GM19468 (cell line): ENCODE results near the gene CYP2B6.
"Not testable (repeated sequence)": the region's sequence is repeated elsewhere in the genome, so short reads cannot be mapped to it uniquely, and the experiment has no call there.

Source experiments
- ATAC-seq: cut with Tn5 transposase; IDR thresholded peaks from one replicate; pipeline ENCODE4 v1.9.1; 2021; ENCODE audit warnings: mild to moderate bottlenecking, moderate library complexity, moderate number of reproducible peaks; ENCODE audit not compliant: unreplicated experiment; ENCODE audit errors: extremely low read depth

The CYP2B6 gene

DNA sequence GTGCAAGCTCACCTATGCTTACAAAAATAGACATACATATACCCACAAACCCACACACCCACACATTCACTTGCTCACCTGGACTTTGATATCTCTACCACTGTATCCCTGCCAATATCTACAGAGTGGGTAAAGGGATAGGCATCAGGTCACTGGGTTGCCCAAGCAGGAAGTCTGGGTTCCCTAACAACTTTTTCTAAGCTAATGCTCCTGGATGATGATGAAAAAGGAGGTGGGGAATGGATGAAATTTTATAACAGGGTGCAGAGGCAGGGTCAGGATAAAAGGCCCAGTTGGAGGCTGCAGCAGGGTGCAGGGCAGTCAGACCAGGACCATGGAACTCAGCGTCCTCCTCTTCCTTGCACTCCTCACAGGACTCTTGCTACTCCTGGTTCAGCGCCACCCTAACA, at the start of gene CYP2B6:
TSS of gene CYP2B6 (plus strand) at position 311 of the 410 bp plus-strand sequence. CDS start at position 335, 24 bp downstream.
- ATAC-seq = no peak

GRCh38 chr19:40941481-40942219, 49.4 kb upstream of the CYP2B6 start:
- no peak for ATAC-seq

- ATAC-seq = no peak
Measured at GRCh38 chr19:40945645-40946044, 45.4 kb upstream of the CYP2B6 start.

- ATAC-seq = no peak
Measured at GRCh38 chr19:40947114-40947513, 44.0 kb upstream of the CYP2B6 start.

- no peak for ATAC-seq
Measured at GRCh38 chr19:40947573-40947972, 43.5 kb upstream of the CYP2B6 start.

DNA sequence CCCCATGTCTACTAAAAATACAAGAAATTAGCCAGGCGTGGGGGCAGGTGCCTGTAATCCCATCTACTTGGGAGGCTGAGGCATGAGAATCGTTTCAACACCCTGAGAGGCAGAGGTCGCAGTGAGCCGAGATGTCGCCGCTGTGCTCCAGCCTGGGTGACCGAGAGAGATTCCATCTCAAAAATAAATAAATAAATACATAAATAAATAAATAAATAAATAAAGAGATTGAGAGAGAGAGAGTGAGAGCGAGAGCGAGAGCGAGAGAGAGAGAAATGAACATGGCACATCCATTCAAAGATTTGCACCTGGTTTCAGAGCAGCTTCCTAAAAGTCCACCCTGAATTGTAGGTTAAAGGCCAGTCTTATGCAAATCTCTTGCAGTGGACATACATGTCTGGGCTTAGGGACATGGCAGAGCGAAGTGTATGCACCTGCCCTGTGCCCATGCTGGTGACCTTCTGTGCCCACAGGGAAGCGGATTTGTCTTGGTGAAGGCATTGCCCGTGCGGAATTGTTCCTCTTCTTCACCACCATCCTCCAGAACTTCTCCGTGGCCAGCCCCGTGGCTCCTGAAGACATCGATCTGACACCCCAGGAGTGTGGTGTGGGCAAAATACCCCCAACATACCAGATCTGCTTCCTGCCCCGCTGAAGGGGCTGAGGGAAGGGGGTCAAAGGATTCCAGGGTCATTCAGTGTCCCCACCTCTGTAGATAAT, 42.3 kb upstream of the CYP2B6 start:
- no peak for ATAC-seq

DNA sequence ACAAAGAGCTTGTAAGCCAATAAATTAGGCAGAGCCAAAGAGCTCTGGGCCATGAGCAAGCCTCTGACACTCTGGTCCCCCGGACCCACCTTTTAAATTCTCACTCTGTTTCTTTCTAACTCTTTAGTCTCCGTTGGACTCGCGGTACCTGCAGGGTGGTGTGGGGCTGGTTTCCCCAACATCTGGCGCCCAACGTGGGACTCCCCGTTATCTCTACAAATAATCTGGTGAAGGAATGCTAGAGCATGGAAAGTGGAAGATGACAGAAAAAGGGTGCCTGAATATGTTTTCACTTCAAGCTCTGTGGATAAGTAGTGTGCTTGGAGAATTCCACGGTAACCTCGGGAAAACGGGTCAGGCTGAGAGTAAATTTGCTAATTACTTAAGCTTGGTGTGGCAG, 36.5 kb upstream of the CYP2B6 start:
- no peak for ATAC-seq

DNA sequence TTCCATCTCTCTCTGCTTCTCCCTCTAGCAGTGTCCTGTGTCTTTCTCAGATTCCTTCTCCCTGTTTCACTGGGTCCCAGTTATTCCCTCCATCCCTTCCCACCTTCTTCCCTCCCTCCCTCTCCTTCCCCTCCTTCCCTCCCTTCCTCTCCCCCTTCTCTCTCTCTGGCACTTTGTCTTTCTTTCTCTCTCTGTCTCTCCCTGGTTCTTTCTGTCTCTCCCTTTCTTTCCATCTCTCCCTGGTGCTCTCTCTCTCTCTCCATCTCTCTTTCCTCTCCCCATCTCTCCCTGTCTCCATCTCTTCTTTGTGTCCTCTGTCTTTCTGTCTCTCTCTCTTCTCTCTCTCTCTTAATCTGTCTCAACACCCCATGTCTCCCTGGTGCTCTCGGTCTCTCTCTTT, 31.7 kb upstream of the CYP2B6 start:
- no peak for ATAC-seq

DNA sequence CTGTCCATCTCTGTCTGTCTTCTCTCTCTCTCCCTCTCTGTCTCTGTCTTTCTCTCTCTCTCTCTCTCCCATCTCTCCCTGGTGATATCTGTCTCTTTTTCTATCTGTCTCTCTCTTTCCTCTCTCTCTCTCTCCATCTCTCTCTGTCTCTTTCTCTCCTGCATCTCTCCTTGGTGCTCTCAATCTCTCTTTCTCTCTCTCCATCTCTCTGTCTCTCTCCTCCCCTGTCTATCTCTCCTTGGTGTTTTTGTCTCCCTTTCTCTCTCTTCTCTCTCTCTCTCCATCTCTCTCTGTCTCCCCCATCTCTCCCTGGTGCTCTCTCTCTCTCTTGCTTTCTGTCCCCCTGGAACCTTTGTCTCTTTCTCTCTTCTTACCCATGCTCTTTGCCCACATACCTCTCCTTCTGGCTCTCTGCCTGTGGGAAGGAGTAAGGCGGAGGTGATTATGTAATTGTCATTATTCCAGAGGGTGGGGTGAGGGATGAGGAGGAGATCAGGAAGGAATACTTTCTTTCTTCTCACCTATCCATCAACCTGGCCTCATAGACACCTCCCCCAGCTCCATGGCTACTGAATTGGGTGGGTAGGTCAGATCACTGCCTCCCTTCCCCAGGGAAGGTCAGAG, 30.9 kb upstream of the CYP2B6 start:
- no peak for ATAC-seq

- ATAC-seq = no peak
Measured at GRCh38 chr19:40960780-40961179, 30.3 kb upstream of the CYP2B6 start.

DNA sequence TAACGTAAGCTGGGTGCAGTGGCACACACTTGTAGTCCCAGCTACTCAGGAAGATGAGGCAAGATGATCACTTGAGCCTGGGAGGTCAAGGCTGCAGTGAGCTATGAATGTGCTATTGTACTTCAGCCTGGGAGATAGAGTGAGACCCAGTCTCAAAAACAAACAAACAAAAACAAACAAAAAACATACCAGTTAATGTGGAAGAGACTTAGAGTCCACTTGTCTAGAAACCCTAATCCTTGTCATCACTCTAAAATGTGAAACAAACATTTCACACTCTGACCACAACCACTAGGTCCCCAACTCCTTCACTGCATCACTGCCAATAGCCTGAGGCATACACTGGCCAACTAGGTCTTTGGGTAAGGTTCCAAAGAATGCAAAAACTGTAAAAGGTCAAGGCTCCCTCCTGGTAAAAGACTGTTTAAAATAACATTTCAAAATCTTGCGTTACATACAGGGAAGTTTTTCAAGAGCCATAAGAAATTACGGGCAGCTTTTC, 28.6 kb upstream of the CYP2B6 start:
- ATAC-seq = no peak

DNA sequence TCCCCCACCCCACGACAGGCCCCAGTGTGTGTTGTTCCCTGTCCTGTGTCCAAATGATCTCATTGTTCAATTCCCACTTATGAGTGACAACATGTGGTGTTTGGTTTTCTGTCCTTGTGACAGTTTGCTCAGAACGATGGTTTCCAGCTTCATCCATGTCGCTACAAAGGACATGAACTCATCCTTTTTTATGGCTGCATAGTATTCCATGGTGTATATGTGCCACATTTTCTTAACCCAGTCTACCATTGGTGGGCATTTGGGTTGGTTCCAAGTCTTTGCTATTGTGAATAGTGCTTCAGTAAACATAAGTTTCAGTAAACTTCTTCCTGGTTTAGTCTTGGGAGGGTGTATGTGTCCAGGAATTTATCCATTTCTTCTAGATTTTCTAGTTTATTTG, 26.7 kb upstream of the CYP2B6 start:
- ATAC-seq = not testable (repeated sequence)

DNA sequence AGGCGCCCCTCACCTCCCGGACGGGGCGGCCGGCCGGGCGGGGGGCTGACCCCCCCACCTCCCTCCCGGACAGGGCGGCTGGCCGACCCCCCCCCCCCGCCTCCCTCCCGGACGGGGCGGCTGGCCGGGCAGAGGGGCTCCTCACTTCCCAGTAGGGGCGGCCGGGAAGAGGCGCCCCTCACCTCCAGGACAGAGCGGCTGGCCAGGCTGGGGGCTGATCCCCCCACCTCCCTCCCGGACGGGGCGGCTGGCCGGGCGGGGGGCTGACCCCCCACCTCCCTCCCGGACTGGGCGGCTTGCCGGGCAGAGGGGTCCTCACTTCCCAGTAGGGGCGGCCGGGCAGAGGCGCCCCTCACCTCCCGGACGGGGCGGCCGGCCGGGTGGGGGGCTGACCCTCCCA, 25.7 kb upstream of the CYP2B6 start:
- not testable (repeated sequence) for ATAC-seq

- ATAC-seq = not testable (repeated sequence)
Measured at GRCh38 chr19:40966591-40966990, 24.5 kb upstream of the CYP2B6 start.

- ATAC-seq = not testable (repeated sequence)
Measured at GRCh38 chr19:40968065-40968464, 23.0 kb upstream of the CYP2B6 start.

DNA sequence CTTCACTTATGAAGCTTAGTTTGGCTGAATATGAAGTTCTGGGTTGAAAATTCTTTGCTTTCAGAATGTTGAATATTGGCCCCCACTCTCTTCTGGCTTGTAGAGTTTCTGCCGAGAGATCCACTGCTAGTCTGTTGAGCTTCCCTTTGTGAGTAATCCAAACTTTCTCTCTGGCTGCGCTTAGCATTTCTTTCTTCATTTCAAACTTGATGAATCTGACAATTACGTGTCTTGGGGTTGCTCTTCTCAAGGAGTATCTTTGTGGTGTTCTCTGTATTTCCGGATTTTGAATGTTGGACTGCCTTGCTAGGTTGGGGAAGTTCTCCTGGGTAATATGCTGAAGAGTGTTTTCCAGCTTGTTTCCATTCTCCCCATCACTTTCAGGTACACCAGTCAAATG, 21.4 kb upstream of the CYP2B6 start:
- not testable (repeated sequence) for ATAC-seq

- not testable (repeated sequence) for ATAC-seq
Measured at GRCh38 chr19:40970396-40971345, 20.4 kb upstream of the CYP2B6 start.

- no peak for ATAC-seq
Measured at GRCh38 chr19:40974633-40975037, 16.4 kb upstream of the CYP2B6 start.

DNA sequence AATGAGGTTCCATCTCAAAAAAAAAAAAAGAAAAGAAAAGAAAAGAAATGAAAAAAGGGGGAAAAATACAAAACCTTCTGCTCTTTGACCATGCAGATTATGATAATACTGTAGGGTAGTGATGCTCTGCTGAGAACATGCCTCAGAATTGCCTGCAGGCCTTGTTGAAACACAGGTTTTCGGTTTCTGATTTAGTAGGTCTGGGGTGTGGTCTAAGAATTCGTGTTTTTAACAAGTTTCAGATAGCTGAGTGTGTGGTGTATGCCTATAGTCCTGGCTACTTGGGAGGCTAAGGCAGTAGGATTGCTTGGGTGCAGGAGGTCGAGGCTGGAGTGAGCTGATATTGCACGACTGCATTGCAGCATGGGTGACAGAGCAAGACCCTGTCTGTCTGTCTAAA, 14.9 kb upstream of the CYP2B6 start:
- no peak for ATAC-seq

- ATAC-seq = no peak
Measured at GRCh38 chr19:40976724-40977123, 14.4 kb upstream of the CYP2B6 start.
